ENCODE results near the gene CCP110.

CCP110 gene

GRCh38 chr16:19601083-19601976 is 77.6 kb downstream of the CCP110 start:
- peak; percentile 65 for DNase-seq
